ENCODE measurements around the gene HPN. TPM values are rescaled to one million over a fixed set of nuclear protein-coding genes. Genes with fewer than 3 reads are reported as not detected.

The HPN gene
- total RNA-seq, 1 donor from 2014 or later = not detected

DNA sequence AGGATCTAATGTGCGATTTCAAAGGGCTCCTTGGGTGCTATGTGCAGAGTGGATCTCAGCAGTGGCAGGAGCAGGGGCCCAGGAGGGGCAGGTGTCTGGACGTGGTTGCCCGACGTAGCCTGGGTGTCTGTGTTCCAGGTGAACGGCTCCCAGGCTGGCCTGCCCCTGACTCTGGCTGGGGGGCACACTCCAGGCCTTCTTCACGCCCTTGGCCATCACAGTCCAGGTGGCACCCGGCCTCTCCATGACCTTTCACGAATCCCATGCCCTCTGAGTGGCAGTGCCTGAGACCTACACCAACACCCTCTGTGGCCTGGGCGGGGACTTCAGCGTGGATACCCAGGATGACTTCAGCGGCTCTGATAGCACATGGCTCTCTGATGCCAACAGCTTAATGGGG lies 62.8 kb downstream of the HPN start:
- FAIRE-seq (no peak), DNase-seq (ENCODE audit: low read depth) (no peak)
- H3K4me3 ChIP-seq (ENCODE audit: low read depth, low read length) = no peak overlapping the region
- TF ChIP-seq, protein P1, sequence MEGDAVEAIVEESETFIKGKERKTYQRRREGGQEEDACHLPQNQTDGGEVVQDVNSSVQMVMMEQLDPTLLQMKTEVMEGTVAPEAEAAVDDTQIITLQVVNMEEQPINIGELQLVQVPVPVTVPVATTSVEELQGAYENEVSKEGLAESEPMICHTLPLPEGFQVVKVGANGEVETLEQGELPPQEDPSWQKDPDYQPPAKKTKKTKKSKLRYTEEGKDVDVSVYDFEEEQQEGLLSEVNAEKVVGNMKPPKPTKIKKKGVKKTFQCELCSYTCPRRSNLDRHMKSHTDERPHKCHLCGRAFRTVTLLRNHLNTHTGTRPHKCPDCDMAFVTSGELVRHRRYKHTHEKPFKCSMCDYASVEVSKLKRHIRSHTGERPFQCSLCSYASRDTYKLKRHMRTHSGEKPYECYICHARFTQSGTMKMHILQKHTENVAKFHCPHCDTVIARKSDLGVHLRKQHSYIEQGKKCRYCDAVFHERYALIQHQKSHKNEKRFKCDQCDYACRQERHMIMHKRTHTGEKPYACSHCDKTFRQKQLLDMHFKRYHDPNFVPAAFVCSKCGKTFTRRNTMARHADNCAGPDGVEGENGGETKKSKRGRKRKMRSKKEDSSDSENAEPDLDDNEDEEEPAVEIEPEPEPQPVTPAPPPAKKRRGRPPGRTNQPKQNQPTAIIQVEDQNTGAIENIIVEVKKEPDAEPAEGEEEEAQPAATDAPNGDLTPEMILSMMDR (IDR thresholded peaks at IDR 0.05; ENCODE audit: insufficient read depth, low read length, severe bottlenecking) = no peak
- no peaks in the 10 kb centered on the region for H3K27me3 ChIP-seq (ENCODE audit: control insufficient read depth, insufficient read depth, low read length)
- H3K36me3 ChIP-seq (ENCODE audit: control insufficient read depth, insufficient read depth, low read length) = no peaks in the 10 kb centered on the region

DNA sequence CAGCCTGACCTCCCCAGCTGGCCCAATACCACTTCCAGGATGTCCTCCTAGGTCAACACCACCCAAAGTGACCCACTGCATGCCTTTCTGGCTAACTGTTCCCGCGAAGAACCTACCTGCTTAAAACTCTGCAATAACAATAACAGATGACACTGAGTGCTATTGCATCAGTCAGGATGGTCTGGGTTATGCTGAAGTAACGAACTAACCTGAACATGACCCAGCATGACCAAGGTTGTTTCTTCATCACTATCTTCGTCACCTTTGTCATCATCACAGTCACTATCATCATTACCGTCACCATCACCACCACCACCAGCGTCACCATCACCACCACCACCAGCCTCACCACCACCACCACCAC lies 63.5 kb downstream of the HPN start:
- no peak overlapping the region for H3K4me3 ChIP-seq (ENCODE audit: low read depth, low read length)
- DNase-seq (ENCODE audit: low read depth) (no peak), FAIRE-seq (no peak)
- H3K36me3 ChIP-seq (ENCODE audit: control insufficient read depth, insufficient read depth, low read length) = no peaks in the 10 kb centered on the region
- H3K27me3 ChIP-seq (ENCODE audit: control insufficient read depth, insufficient read depth, low read length) = no peaks in the 10 kb centered on the region
- TF ChIP-seq, protein P1 (IDR thresholded peaks at IDR 0.05; ENCODE audit: insufficient read depth, low read length, severe bottlenecking) = no peak

DNA sequence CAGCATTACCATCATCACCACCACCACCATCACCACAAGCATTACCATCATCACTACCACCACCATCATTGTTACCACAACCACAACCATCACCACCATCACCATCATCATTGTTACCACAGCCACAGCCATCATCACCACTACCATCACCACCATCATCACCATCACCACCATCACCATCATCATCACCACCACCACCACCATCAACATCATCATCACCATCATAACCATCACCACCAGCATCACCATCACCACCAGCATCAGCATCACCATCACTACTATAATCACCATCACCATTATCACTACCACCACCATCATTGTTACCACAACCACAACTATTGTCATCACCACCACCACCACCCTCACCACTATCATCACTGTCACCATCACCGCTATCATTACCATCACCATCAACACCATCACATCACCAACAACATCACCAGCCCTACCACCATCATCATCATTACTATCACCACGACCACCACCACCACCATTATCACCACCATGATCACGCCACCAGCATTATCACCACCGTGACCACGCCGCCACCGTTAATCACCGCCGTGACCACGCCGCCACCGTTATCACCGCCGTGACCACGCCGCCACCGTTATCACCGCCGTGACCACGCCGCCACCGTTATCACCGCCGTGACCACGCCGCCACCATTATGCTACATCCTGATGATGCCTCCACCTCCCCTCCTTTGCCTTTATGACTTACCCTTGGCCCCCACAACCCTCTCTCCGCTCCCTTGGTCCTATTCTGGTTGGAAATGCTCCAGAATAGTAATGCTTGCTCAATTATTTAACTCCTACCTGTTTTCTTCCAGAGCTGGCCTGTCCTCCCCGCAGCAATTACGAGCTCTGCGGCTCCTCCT lies 64.1 kb downstream of the HPN start:
- H3K4me3 ChIP-seq (ENCODE audit: low read depth, low read length) = no peak overlapping the region
- no peak for DNase-seq (ENCODE audit: low read depth)
- H3K27me3 ChIP-seq (ENCODE audit: control insufficient read depth, insufficient read depth, low read length) = no peaks in the 10 kb centered on the region
- no peaks in the 10 kb centered on the region for H3K36me3 ChIP-seq (ENCODE audit: control insufficient read depth, insufficient read depth, low read length)
- TF ChIP-seq, protein P1 (IDR thresholded peaks at IDR 0.05; ENCODE audit: insufficient read depth, low read length, severe bottlenecking) = no peak
- no peak for FAIRE-seq

DNA sequence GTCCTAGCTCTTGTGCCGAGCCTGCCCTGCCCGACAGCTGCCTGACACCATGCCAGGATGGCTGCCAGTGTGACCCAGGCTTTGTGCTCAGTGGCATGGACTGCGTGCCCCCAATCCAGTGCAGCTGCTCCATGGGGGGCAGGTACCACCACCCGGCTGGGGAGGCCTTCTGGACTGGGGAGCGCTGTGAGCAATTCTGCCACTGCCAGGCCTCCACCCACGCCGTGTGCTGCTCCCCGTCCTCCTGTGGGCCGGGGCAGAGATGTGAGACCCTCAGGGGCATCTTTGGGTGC lies 64.7 kb downstream of the HPN start:
- FAIRE-seq (no peak), DNase-seq (ENCODE audit: low read depth) (no peak)
- no peak overlapping the region for H3K4me3 ChIP-seq (ENCODE audit: low read depth, low read length)
- TF ChIP-seq, protein P1 (IDR thresholded peaks at IDR 0.05; ENCODE audit: insufficient read depth, low read length, severe bottlenecking) = no peak
- no peaks in the 10 kb centered on the region for H3K27me3 ChIP-seq (ENCODE audit: control insufficient read depth, insufficient read depth, low read length)
- H3K36me3 ChIP-seq (ENCODE audit: control insufficient read depth, insufficient read depth, low read length) = no peaks in the 10 kb centered on the region

DNA sequence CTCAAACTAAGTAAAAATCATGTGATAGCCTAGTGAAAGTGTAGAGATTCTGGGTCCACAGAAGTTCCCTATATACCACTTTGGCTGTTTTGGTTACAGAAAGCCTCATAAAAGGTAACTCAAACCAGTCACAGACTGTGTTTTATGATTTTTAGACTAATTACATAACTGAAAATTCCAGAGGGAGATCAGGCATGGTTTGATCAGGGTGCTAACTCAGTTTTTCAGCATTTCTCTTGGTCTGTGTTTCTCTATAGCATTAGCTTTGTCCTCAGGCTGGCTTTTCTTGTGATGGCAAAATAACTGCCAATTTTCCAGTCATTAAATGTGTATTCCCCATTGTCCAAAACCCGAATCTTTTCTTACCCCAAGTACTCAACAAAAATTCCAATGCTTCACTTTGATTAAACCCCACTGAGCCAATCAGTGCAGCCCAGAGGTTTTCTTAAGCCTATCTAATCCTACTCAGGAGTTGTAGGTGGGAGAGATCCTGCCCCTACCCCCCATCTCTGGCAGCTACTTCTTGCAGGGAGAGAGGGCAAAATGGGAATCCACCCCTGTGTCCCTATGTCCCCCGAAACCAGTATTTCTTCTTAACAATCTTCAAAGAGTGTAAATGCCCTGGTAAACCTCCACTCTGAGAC lies 65.5 kb downstream of the HPN start:
- H3K4me3 ChIP-seq (ENCODE audit: low read depth, low read length) = no peak overlapping the region
- TF ChIP-seq, protein P1 (IDR thresholded peaks at IDR 0.05; ENCODE audit: insufficient read depth, low read length, severe bottlenecking) = no peak
- H3K36me3 ChIP-seq (ENCODE audit: control insufficient read depth, insufficient read depth, low read length) = no peaks in the 10 kb centered on the region
- FAIRE-seq = no peak
- no peaks in the 10 kb centered on the region for H3K27me3 ChIP-seq (ENCODE audit: control insufficient read depth, insufficient read depth, low read length)
- DNase-seq (ENCODE audit: low read depth) = no peak

Data from bronchial epithelial cell (primary cell).